PFSK-1 (cell line): ENCODE results near the gene SLC6A5.

Source experiments
- POLR2AphosphoS5 ChIP-seq: IDR thresholded peaks from 2 replicates; pipeline ENCODE4 v1.6.1; 2012; ENCODE audit warnings: low read depth, mild to moderate bottlenecking, control low read depth, low read length, moderate library complexity
- SIN3A ChIP-seq: IDR thresholded peaks from 2 replicates; pipeline ENCODE4 v1.6.1; 2012; ENCODE audit warnings: mild to moderate bottlenecking, low read length, moderate library complexity, borderline replicate concordance; ENCODE audit not compliant: insufficient read depth
- TAF1 ChIP-seq: IDR thresholded peaks from 2 replicates; pipeline ENCODE4 v1.6.1; 2012; ENCODE audit warnings: low read length, control low read depth, borderline replicate concordance; ENCODE audit not compliant: insufficient read depth
- TF ChIP-seq, protein P1 (sequence below), 2 experiments: IDR thresholded peaks; 2 replicates each; pipeline versions ENCODE4 v1.6.1 to v1.8.0; 2011 to 2012; ENCODE audit warnings: low read depth in 2 of 2, low read length in 2 of 2, control low read depth in 1 of 2, inconsistent platforms in 1 of 2, mild to moderate bottlenecking in 1 of 2, moderate library complexity in 1 of 2; ENCODE audit not compliant: insufficient read depth in 1 of 2

DNA sequence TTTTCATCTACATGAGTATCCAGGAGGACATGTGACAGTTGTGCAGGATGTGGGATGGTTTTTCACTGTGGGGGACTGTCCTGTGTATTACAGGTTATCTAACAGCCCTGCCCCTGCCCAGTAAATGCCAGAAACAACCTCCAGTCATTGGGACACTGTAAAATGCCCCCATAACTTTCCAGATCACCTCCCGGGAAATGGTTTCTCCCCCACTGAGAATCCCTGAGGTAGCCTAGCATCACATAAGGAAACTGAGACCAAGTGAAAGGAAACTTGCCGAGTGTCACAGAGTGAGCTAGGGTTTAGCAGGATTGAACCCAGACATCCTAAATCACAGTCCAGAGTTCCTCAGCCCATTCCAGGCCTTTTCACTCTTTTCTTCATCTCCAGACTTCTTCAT lies 48.3 kb upstream of the SLC6A5 start:
- TF ChIP-seq POLR2AphosphoS5 (no peak), TAF1 (no peak), SIN3A (no peak)
- TF ChIP-seq, protein P1, sequence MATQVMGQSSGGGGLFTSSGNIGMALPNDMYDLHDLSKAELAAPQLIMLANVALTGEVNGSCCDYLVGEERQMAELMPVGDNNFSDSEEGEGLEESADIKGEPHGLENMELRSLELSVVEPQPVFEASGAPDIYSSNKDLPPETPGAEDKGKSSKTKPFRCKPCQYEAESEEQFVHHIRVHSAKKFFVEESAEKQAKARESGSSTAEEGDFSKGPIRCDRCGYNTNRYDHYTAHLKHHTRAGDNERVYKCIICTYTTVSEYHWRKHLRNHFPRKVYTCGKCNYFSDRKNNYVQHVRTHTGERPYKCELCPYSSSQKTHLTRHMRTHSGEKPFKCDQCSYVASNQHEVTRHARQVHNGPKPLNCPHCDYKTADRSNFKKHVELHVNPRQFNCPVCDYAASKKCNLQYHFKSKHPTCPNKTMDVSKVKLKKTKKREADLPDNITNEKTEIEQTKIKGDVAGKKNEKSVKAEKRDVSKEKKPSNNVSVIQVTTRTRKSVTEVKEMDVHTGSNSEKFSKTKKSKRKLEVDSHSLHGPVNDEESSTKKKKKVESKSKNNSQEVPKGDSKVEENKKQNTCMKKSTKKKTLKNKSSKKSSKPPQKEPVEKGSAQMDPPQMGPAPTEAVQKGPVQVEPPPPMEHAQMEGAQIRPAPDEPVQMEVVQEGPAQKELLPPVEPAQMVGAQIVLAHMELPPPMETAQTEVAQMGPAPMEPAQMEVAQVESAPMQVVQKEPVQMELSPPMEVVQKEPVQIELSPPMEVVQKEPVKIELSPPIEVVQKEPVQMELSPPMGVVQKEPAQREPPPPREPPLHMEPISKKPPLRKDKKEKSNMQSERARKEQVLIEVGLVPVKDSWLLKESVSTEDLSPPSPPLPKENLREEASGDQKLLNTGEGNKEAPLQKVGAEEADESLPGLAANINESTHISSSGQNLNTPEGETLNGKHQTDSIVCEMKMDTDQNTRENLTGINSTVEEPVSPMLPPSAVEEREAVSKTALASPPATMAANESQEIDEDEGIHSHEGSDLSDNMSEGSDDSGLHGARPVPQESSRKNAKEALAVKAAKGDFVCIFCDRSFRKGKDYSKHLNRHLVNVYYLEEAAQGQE (IDR thresholded peaks at IDR 0.05; ENCODE audit: insufficient read depth in 1 of 2, low read depth in 2 of 2, low read length in 2 of 2): no peak
